Lower leg skin (tissue), 4 donors: ENCODE measurements around the gene TLE1. TPM values are rescaled to one million over a fixed set of nuclear protein-coding genes. Genes with fewer than 3 reads are reported as not detected.

ENCODE experiments used
- DNase-seq, 2 donors: peaks; one replicate each; pipeline ENCODE4 v3.0.0-alpha.2; 2019; ENCODE audit warnings: low spot score in 2 of 2
- H3K4me3 ChIP-seq: fragments of 200-600 bp; sonication (generic); 2 replicates; pipeline ENCODE4 v1.5.1; 2017; ENCODE audit warnings: mild to moderate bottlenecking, low read depth; ENCODE audit not compliant: poor library complexity, severe bottlenecking
- CTCF ChIP-seq, 3 donors: fragments of 450-650 bp; IDR thresholded peaks; one replicate each; pipeline ENCODE4 v1.5.1; 2016; ENCODE audit warnings: antibody characterized with exemption in 3 of 3, mild to moderate bottlenecking in 3 of 3, moderate library complexity in 2 of 3
- POLR2A ChIP-seq, 2 donors: fragments of 450-650 bp; IDR thresholded peaks; one replicate each; pipeline ENCODE4 v1.6.1; 2016 to 2017; ENCODE audit warnings: antibody characterized with exemption in 2 of 2, mild to moderate bottlenecking in 1 of 2, moderate library complexity in 1 of 2
- WGBS, 2 donors: methylation state at CpG; one replicate each; pipeline ENCODE4 v1.1.5; 2018; 5-methylcytosine and 5-hydroxymethylcytosine counted together
- intact Hi-C: fragments of 100-400 bp; cut with DNase I; formaldehyde crosslinking; loops from one replicate; pipeline ENCODE4 v1.15.0; 2023; ENCODE audit warnings: low total_unique reads
- total RNA-seq, 4 donors: library from RNA; depleted of rRNA; stranded (reverse); fragments of >200 nt; gene quantifications; one replicate each; pipeline ENCODE4 v1.1.0, GENCODE V29; 2016

Gene TLE1
- total RNA-seq, 4 donors from 2014 or later = 42.0 to 63.3 (median 43.7) TPM

GRCh38 chr9:81599837-81600236, 89.5 kb downstream of the TLE1 start:
- DNase-seq = no peak
- H3K4me3 ChIP-seq = no peak overlapping the region
- 40 to 53% methylated on average over 1 of the region's 1 CpG for WGBS, 2 donors
- no peak for TF ChIP-seq POLR2A (IDR thresholded peaks at IDR 0.05)
- no peak for TF ChIP-seq CTCF (IDR thresholded peaks at IDR 0.05)
- intact Hi-C loops = no loop called here

GRCh38 chr9:81598811-81599210, 90.5 kb downstream of the TLE1 start:
- peak in 1 of 2 donors; percentile 34 for DNase-seq
- TF ChIP-seq CTCF (IDR thresholded peaks at IDR 0.05) (no peak), POLR2A (IDR thresholded peaks at IDR 0.05) (no peak)
- intact Hi-C loops = no loop called here
- no peak overlapping the region for H3K4me3 ChIP-seq
- 100% methylated on average over 1 of the region's 1 CpG for WGBS, 2 donors

- DNase-seq = peak in 1 of 2 donors; percentile 66
- no peak overlapping the region for H3K4me3 ChIP-seq
- WGBS, 2 donors = 87 to 92% methylated on average over 9 of the region's 9 CpGs
- intact Hi-C loops = no loop called here
- no peak for TF ChIP-seq POLR2A (IDR thresholded peaks at IDR 0.05)
- TF ChIP-seq CTCF (IDR thresholded peaks at IDR 0.05) = no peak
These were observed 91.2 kb downstream of the TLE1 start for GRCh38 chr9:81598123-81598497.

GRCh38 chr9:81597419-81598122, 91.8 kb downstream of the TLE1 start:
- intact Hi-C loops = no loop called here
- WGBS, 2 donors = 81 to 89% methylated on average over 12 of the region's 12 CpGs
- TF ChIP-seq POLR2A (IDR thresholded peaks at IDR 0.05) (no peak), CTCF (IDR thresholded peaks at IDR 0.05) (no peak)
- H3K4me3 ChIP-seq = no peak overlapping the region
- DNase-seq = peak in 1 of 2 donors; percentile 31

GRCh38 chr9:81596679-81597418, 92.5 kb downstream of the TLE1 start:
- H3K4me3 ChIP-seq = no peak overlapping the region
- 76 to 82% methylated on average over 13 of the region's 13 CpGs for WGBS, 2 donors
- no peak for TF ChIP-seq CTCF (IDR thresholded peaks at IDR 0.05)
- no peak for TF ChIP-seq POLR2A (IDR thresholded peaks at IDR 0.05)
- peak in 1 of 2 donors; percentile 39 for DNase-seq
- intact Hi-C loops = no loop called here
